Left ventricle myocardium inferior (tissue), 1 donor: ENCODE results near the gene TMA16. TPM values are rescaled to one million over a fixed set of nuclear protein-coding genes. Genes with fewer than 3 reads are reported as not detected.

Source experiments
- DNase-seq: peaks from one replicate; pipeline ENCODE4 v3.0.0-alpha.2; 2020
- H3K27ac ChIP-seq: fragments of 200-600 bp; replicated peaks from 2 replicates; pipeline ENCODE4 v1.8.0; 2021
- H3K27me3 ChIP-seq: fragments of 200-600 bp; 2 replicates; pipeline ENCODE4 v1.8.0; 2021; ENCODE audit warnings: low read depth
- H3K36me3 ChIP-seq: fragments of 200-600 bp; 2 replicates; pipeline ENCODE4 v1.8.0; 2021
- H3K4me1 ChIP-seq: fragments of 200-600 bp; 2 replicates; pipeline ENCODE4 v1.8.0; 2021
- H3K4me3 ChIP-seq: fragments of 200-600 bp; 2 replicates; pipeline ENCODE4 v1.8.0; 2021; ENCODE audit warnings: mild to moderate bottlenecking, moderate library complexity
- H3K9me3 ChIP-seq: fragments of 200-600 bp; replicated peaks from 2 replicates; pipeline ENCODE4 v1.8.0; 2021
- intact Hi-C: fragments of 100-400 bp; cut with micrococcal nuclease; formaldehyde crosslinking; loops from one replicate; pipeline ENCODE4 v1.11.0; 2022
- total RNA-seq: library from RNA; stranded (reverse); fragmentation: NEBNext Ultra II Directional; extraction: Animal tissue kit (Norgen Biotek cat#: 25700); gene quantifications from one replicate; pipeline ENCODE4 v1.2.1, GENCODE V29; 2021
- TF ChIP-seq, protein P1 (sequence below): fragments of 200-600 bp; IDR thresholded peaks from 2 replicates; pipeline ENCODE4 v1.8.0; 2021; ENCODE audit warnings: antibody characterized with exemption, mild to moderate bottlenecking, borderline replicate concordance
- donor health status: DM: no; HTN: yes; CAD: no; lungs with severe emphysema.

TMA16 gene
- total RNA-seq, 1 donor from 2014 or later: 7.1 TPM

DNA sequence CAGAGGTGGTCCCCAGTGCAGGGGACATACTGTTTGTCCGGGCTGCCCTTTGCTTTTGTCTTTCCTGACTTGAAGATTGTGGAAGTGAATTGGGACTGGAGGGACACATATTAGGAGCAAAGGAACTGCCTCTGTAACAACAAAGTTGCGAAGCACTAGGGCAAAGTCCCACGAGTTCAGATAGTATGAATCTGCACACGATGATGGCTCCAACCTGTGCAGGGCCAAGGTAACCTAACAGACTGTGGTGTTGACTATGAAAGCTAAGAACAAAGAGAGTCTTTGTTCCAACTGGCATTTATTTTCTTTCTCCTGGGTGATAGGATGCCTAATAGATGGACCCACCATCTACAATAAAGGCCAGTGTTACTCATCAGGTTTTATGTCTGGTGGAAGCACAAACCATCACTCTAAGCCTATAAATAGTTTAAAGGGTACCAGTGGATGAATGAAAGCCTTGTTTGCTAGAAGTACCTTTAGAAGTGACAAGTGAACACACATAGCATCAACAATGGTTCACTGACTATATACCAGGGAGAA is 71.8 kb downstream of the TMA16 start:
- H3K36me3 ChIP-seq: no peaks in the 10 kb centered on the region
- H3K4me3 ChIP-seq: no peak overlapping the region
- H3K9me3 ChIP-seq: peaks cover 2% of the 10 kb centered on the region
- no peak overlapping the region for H3K27ac ChIP-seq
- no peak for DNase-seq
- TF ChIP-seq, protein P1, sequence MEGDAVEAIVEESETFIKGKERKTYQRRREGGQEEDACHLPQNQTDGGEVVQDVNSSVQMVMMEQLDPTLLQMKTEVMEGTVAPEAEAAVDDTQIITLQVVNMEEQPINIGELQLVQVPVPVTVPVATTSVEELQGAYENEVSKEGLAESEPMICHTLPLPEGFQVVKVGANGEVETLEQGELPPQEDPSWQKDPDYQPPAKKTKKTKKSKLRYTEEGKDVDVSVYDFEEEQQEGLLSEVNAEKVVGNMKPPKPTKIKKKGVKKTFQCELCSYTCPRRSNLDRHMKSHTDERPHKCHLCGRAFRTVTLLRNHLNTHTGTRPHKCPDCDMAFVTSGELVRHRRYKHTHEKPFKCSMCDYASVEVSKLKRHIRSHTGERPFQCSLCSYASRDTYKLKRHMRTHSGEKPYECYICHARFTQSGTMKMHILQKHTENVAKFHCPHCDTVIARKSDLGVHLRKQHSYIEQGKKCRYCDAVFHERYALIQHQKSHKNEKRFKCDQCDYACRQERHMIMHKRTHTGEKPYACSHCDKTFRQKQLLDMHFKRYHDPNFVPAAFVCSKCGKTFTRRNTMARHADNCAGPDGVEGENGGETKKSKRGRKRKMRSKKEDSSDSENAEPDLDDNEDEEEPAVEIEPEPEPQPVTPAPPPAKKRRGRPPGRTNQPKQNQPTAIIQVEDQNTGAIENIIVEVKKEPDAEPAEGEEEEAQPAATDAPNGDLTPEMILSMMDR: no peak
- intact Hi-C loops: no loop called here
- H3K4me1 ChIP-seq: no peaks in the 10 kb centered on the region
- H3K27me3 ChIP-seq: no peaks in the 10 kb centered on the region

DNA sequence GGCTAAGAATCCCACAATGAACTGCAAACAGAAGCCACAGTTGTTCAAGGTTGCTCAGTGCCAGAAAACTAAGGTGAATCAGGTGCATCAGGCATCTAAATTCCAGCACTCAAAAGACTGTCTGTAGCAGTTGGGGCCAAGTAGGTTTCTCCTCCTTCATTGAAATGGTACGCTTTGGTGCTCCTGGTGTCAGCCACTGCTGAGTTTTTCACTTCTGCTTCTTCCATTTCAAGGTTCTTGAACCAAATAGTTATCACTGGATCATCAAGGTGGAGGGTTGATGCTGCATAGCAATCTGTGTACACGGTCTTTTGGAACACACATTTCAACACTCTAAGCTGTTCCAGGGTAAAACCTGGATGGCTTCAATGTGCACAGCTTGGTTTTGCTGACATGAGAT is 74.4 kb downstream of the TMA16 start:
- intact Hi-C loops: no loop called here
- H3K4me1 ChIP-seq: no peaks in the 10 kb centered on the region
- TF ChIP-seq, protein P1: no peak

More for the DNA sequence above, 74.4 kb downstream of the TMA16 start:
- Histone ChIP-seq H3K27me3 (no peaks in the 10 kb centered on the region), H3K27ac (no peak overlapping the region), H3K36me3 (no peaks in the 10 kb centered on the region), H3K4me3 (no peak overlapping the region), H3K9me3 (no peaks in the 10 kb centered on the region)
- DNase-seq: no peak

Other genes with a start within 250 kb of the TMA16 start
- 1.6 TPM for gene NPY1R, start 162.1 kb upstream of the TMA16 start, total RNA-seq
- gene NPY5R, start 150.8 kb upstream of the TMA16 start, total RNA-seq: 0.25 TPM
- not detected for gene TKTL2, start 20.9 kb upstream of the TMA16 start, total RNA-seq